CD4-positive, alpha-beta T cell (primary cell): Measurements from ENCODE around the gene GPC1. TPM values are rescaled to one million over a fixed set of nuclear protein-coding genes. Genes with fewer than 3 reads are reported as not detected.

ENCODE experiments used
- ATAC-seq: fragments of 200-7000 bp; cut with Tn5 transposase; one replicate; pipeline ENCODE4 v1.10.0; 2022; ENCODE audit warnings: mild to moderate bottlenecking; ENCODE audit not compliant: poor library complexity
- CTCF ChIA-PET: fragments of 350-600 bp; sonication (Branson Sonifier 250); formaldehyde crosslinking; loops from one replicate; lab custom pipeline; 2021; ENCODE audit warnings: antibody characterized with exemption, inconsistent platforms; lab: Charles Lee
- POLR2A ChIA-PET: fragments of 350-600 bp; sonication (Branson Sonifier 250); formaldehyde crosslinking; loops from one replicate; lab custom pipeline; 2021; ENCODE audit warnings: antibody characterized with exemption, inconsistent platforms; lab: Charles Lee
- DNase-seq, 14 experiments: peaks; one replicate each; pipeline ENCODE4 v3.0.0-alpha.2; 2013 to 2020; ENCODE audit warnings: mixed read lengths in 2 of 14
- H3K27ac ChIP-seq, 2 donors: one replicate each; pipeline versions ENCODE4 v1.5.1 to v1.7.0; 2013; ENCODE audit warnings: low read length in 2 of 2, low read depth in 1 of 2, mild to moderate bottlenecking in 1 of 2
- H3K27me3 ChIP-seq, 2 experiments: 1 replicate in 1 of 2; 2 replicates in 1 of 2; pipeline versions ENCODE4 v1.6.1 to v1.7.0; 2013; ENCODE audit warnings: low read length in 2 of 2, control low read depth in 1 of 2, mild to moderate bottlenecking in 1 of 2, moderate library complexity in 1 of 2; ENCODE audit not compliant: insufficient read depth in 2 of 2, control insufficient read depth in 1 of 2
- H3K36me3 ChIP-seq: one replicate; pipeline ENCODE4 v1.6.1; 2013; ENCODE audit warnings: low read length, control low read depth; ENCODE audit not compliant: insufficient read depth
- H3K4me1 ChIP-seq: one replicate; pipeline ENCODE4 v1.6.1; 2013; ENCODE audit warnings: low read length, control low read depth; ENCODE audit not compliant: insufficient read depth
- H3K4me3 ChIP-seq: one replicate; pipeline ENCODE4 v1.5.1; 2013; ENCODE audit warnings: mild to moderate bottlenecking, low read length, moderate library complexity
- H3K9me3 ChIP-seq, 2 experiments: 1 replicate in 1 of 2; 2 replicates in 1 of 2; pipeline versions ENCODE4 v1.6.1 to v1.7.0; 2013; ENCODE audit warnings: low read length in 2 of 2, mild to moderate bottlenecking in 2 of 2, control low read depth in 1 of 2, moderate library complexity in 1 of 2; ENCODE audit not compliant: control insufficient read depth in 1 of 2, insufficient read depth in 1 of 2
- H3K27ac Mint-ChIP-seq: one replicate; pipeline ENCODE4 v1.8.0; 2020; ENCODE audit warnings: mixed read lengths
- H3K27me3 Mint-ChIP-seq: one replicate; pipeline ENCODE4 v1.8.0; 2021; ENCODE audit warnings: mixed read lengths
- H3K36me3 Mint-ChIP-seq: one replicate; pipeline ENCODE4 v1.8.0; 2021; ENCODE audit warnings: low read depth, mixed read lengths
- H3K4me1 Mint-ChIP-seq: one replicate; pipeline ENCODE4 v1.8.0; 2021; ENCODE audit warnings: low read depth, mixed read lengths
- H3K4me3 Mint-ChIP-seq: one replicate; pipeline ENCODE4 v1.8.0; 2020; ENCODE audit warnings: mild to moderate bottlenecking, mixed read lengths
- H3K9me3 Mint-ChIP-seq: one replicate; pipeline ENCODE4 v1.8.0; 2020; ENCODE audit warnings: mixed read lengths
- intact Hi-C, 2 experiments: fragments of 100-400 bp; cut with DNase I in 1 of 2; cut with micrococcal nuclease in 1 of 2; formaldehyde crosslinking; loops; one replicate each; pipeline versions ENCODE4 v1.15.1 to v1.9.0; 2023 to 2025; cut with DNase I, micrococcal nuclease
- total RNA-seq, 174 experiments: library from RNA in 2 of 174; stranded (reverse) in 2 of 174; gene quantifications; one replicate each; pipeline ENCODE4 v1.2.3 and lab custom pipeline; 2021 to 2026
- TF ChIP-seq, protein P1 (sequence below): fragments of 200-600 bp; IDR thresholded peaks from one replicate; pipeline ENCODE4 v1.8.0; 2022; ENCODE audit warnings: antibody characterized with exemption, mild to moderate bottlenecking

The GPC1 gene
- total RNA-seq, 2 experiments from 2014 or later: 0.58 to 0.98 TPM

DNA sequence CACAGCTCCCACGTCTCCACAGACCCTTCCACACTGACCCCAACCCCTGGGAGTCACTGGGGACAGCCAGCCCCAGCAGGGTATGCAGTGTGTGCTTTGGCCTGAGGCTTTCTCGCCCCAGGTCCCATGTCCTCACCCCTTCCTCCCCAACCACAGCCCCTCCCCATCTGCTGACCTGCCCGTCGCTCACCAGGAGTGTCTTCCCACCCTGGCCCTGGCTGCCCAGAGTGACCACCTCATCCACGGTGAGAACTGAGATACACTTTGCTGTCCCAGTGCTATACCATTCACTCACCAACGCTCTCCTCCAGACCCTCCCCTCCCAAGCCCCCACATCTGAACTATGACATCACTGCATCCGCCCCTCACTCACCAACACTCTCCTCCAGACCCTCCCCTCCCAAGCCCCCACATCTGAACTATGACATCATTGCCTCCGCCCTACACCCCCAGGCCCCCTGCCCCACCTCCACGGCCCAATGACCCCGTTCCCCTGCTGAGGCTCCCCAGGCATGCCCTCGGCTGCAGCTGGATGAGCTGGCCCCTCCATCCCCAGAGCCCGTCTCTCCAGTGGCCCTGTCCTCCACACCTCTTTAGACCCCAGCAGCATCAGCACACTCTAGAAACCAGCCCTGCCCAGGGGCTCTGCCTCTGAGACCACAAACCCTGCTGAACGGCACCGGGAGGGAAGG is 67.1 kb downstream of the GPC1 start:
- no peaks in the 10 kb centered on the region for H3K4me1 ChIP-seq
- Mint-ChIP-seq H3K36me3 (peaks cover 29% of the 10 kb centered on the region), H3K4me3 (no peak overlapping the region), H3K4me1 (no peaks in the 10 kb centered on the region), H3K27me3 (no peaks in the 10 kb centered on the region), H3K9me3 (no peaks in the 10 kb centered on the region), H3K27ac (no peak overlapping the region)
- ATAC-seq (no peak), DNase-seq (peak in 1 of 14 experiments; percentile 9)
- H3K9me3 ChIP-seq: no peaks in the 10 kb centered on the region
- no peak overlapping the region for H3K4me3 ChIP-seq
- no peak overlapping the region for H3K27ac ChIP-seq
- TF ChIP-seq, protein P1, sequence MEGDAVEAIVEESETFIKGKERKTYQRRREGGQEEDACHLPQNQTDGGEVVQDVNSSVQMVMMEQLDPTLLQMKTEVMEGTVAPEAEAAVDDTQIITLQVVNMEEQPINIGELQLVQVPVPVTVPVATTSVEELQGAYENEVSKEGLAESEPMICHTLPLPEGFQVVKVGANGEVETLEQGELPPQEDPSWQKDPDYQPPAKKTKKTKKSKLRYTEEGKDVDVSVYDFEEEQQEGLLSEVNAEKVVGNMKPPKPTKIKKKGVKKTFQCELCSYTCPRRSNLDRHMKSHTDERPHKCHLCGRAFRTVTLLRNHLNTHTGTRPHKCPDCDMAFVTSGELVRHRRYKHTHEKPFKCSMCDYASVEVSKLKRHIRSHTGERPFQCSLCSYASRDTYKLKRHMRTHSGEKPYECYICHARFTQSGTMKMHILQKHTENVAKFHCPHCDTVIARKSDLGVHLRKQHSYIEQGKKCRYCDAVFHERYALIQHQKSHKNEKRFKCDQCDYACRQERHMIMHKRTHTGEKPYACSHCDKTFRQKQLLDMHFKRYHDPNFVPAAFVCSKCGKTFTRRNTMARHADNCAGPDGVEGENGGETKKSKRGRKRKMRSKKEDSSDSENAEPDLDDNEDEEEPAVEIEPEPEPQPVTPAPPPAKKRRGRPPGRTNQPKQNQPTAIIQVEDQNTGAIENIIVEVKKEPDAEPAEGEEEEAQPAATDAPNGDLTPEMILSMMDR: no peak
- CTCF ChIA-PET: no interaction called here
- POLR2A ChIA-PET: no interaction called here
- intact Hi-C loops: no loop called here
- H3K27me3 ChIP-seq: no peaks in the 10 kb centered on the region
- H3K36me3 ChIP-seq: peaks cover 24% of the 10 kb centered on the region

DNA sequence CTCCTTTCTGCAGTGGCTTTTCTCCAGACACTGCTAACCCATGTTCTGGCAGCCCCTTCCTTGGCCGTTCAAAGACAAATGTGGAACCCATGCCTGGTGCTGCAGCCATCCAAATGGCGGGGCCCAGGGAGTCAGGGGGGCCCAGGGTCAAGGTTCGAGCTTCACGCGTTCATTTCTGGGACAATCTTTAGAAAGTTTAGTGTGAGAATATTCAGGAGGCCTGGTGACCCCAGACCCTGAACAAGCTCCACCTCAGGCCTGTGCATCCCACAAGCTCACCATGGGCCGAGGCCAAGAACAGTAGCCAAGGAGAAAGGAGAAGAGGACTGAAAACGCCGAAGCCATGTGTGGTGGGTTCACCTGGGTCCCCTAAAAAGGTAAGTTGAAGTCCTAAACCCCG is 67.9 kb downstream of the GPC1 start:
- DNase-seq (no peak), ATAC-seq (no peak)
- Histone ChIP-seq H3K36me3 (peaks cover 18% of the 10 kb centered on the region), H3K4me3 (no peak overlapping the region), H3K4me1 (no peaks in the 10 kb centered on the region), H3K9me3 (no peaks in the 10 kb centered on the region), H3K27ac (no peak overlapping the region), H3K27me3 (no peaks in the 10 kb centered on the region)
- ChIA-PET CTCF (no interaction called here), POLR2A (no interaction called here)
- no peaks in the 10 kb centered on the region for H3K9me3 Mint-ChIP-seq
- H3K36me3 Mint-ChIP-seq: peaks cover 29% of the 10 kb centered on the region
- H3K27ac Mint-ChIP-seq: no peak overlapping the region
- intact Hi-C loops: no loop called here
- TF ChIP-seq, protein P1: no peak
- H3K4me3 Mint-ChIP-seq: no peak overlapping the region
- no peaks in the 10 kb centered on the region for H3K4me1 Mint-ChIP-seq
- H3K27me3 Mint-ChIP-seq: no peaks in the 10 kb centered on the region

DNA sequence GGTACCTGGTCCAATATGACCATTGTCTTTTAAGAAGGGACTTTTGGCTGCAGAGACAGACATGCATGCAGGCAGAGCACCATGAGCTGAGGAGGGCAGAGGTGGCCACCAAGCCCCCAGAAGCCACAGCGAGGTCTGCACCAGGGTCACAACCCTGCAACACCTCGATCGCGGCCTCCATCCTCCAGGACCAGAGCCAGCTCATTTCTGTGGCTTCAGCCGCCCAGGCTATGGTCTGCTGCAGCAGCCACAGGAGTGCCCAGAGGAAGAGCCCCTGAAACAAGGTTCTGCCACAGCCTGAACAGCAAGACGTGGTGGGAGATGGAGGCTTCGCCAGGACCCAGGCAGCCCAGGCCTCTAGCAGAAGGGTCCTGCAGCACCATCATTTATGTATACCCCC is 68.4 kb downstream of the GPC1 start:
- TF ChIP-seq, protein P1: no peak
- H3K9me3 Mint-ChIP-seq: no peaks in the 10 kb centered on the region
- no peak overlapping the region for H3K4me3 ChIP-seq
- H3K36me3 ChIP-seq: peaks cover 15% of the 10 kb centered on the region
- ChIA-PET CTCF (no interaction called here), POLR2A (no interaction called here)
- no peak overlapping the region for H3K27ac Mint-ChIP-seq
- H3K4me1 ChIP-seq: no peaks in the 10 kb centered on the region
- no peak overlapping the region for H3K4me3 Mint-ChIP-seq
- H3K4me1 Mint-ChIP-seq: no peaks in the 10 kb centered on the region
- H3K36me3 Mint-ChIP-seq: peaks cover 31% of the 10 kb centered on the region
- no peaks in the 10 kb centered on the region for H3K27me3 Mint-ChIP-seq
- DNase-seq: peak in 2 of 14 experiments; percentile 0 to 4
- no peaks in the 10 kb centered on the region for H3K9me3 ChIP-seq
- ATAC-seq: no peak
- H3K27me3 ChIP-seq: no peaks in the 10 kb centered on the region
- intact Hi-C loops: no loop called here
- H3K27ac ChIP-seq: no peak overlapping the region
